HepG2 (cell line): ENCODE results near the gene SIX4. TPM values are rescaled to one million over a fixed set of nuclear protein-coding genes. Genes with fewer than 3 reads are reported as not detected.

Experiments used
- AGO1 ChIP-seq: fragments of 200-400 bp; formaldehyde crosslinking; IDR thresholded peaks from 2 replicates; pipeline ENCODE4 v1.6.1; 2017; ENCODE audit warnings: mild to moderate bottlenecking, low read depth, low read length, moderate library complexity; ENCODE audit not compliant: poor library complexity, severe bottlenecking
- AHR ChIP-seq: IDR thresholded peaks from 2 replicates; pipeline ENCODE4 v1.6.1; 2018; ENCODE audit warnings: missing genetic modification reagents, missing compliant biosample characterization
- DMAP1 ChIP-seq: IDR thresholded peaks from 2 replicates; pipeline ENCODE4 v1.6.1; 2016
- ETV5 ChIP-seq: IDR thresholded peaks from 2 replicates; pipeline ENCODE4 v1.6.1; 2018; ENCODE audit warnings: missing biosample characterization, missing genetic modification reagents, inconsistent platforms, borderline replicate concordance
- FOSL1 ChIP-seq: sonication (generic); formaldehyde crosslinking; IDR thresholded peaks from 2 replicates; pipeline ENCODE4 v1.9.0; 2021; ENCODE audit warnings: missing genetic modification reagents, borderline replicate concordance
- FOXJ3 ChIP-seq: sonication (generic); formaldehyde crosslinking; IDR thresholded peaks from 2 replicates; pipeline ENCODE4 v1.4.0; 2020; ENCODE audit warnings: missing genetic modification reagents, mild to moderate bottlenecking, borderline replicate concordance
- GABPA ChIP-seq, 2 experiments: IDR thresholded peaks; 2 replicates each; pipeline ENCODE4 v1.6.1; 2011 to 2016; ENCODE audit warnings: low read depth in 2 of 2, low read length in 1 of 2, missing biosample characterization in 1 of 2, missing genetic modification characterization in 1 of 2
- GFI1 ChIP-seq: sonication (generic); formaldehyde crosslinking; IDR thresholded peaks from 2 replicates; pipeline ENCODE4 v1.5.0; 2020; ENCODE audit warnings: missing genetic modification reagents, mild to moderate bottlenecking, borderline replicate concordance
- KLF15 ChIP-seq: sonication (generic); formaldehyde crosslinking; IDR thresholded peaks from 2 replicates; pipeline ENCODE4 v1.8.1; 2023; ENCODE audit warnings: borderline replicate concordance, mild to moderate bottlenecking, inconsistent platforms, missing genetic modification reagents, mixed read lengths
- ONECUT2 ChIP-seq: sonication (generic); formaldehyde crosslinking; IDR thresholded peaks from 2 replicates; pipeline ENCODE4 v1.4.0; 2020; ENCODE audit warnings: missing genetic modification reagents
- PHB2 ChIP-seq: fragments of 450-650 bp; IDR thresholded peaks from 2 replicates; pipeline ENCODE4 v1.6.1; 2018; ENCODE audit not compliant: partially characterized antibody
- RBFOX2 ChIP-seq: fragments of 200-400 bp; formaldehyde crosslinking; IDR thresholded peaks from 2 replicates; pipeline ENCODE4 v1.6.1; 2017; ENCODE audit warnings: low read depth, mild to moderate bottlenecking, low read length
- RNF219 ChIP-seq: sonication (generic); formaldehyde crosslinking; IDR thresholded peaks from 2 replicates; pipeline ENCODE4 v1.5.0; 2020; ENCODE audit warnings: mild to moderate bottlenecking, missing genetic modification reagents
- SAP130 ChIP-seq: IDR thresholded peaks from 2 replicates; pipeline ENCODE4 v1.6.1; 2016; ENCODE audit warnings: low read depth
- SIX1 ChIP-seq: sonication (generic); formaldehyde crosslinking; IDR thresholded peaks from 2 replicates; pipeline ENCODE4 v1.4.0; 2020; ENCODE audit warnings: missing genetic modification reagents, borderline replicate concordance
- SMARCC2 ChIP-seq: fragments of 450-650 bp; IDR thresholded peaks from 2 replicates; pipeline ENCODE4 v1.6.1; 2017; ENCODE audit warnings: antibody characterized with exemption, mild to moderate bottlenecking
- SUZ12 ChIP-seq: fragments of 150-350 bp; IDR thresholded peaks from 2 replicates; pipeline ENCODE4 v1.6.1; 2014; ENCODE audit warnings: low read depth, low read length
- THYN1 ChIP-seq: sonication (generic); formaldehyde crosslinking; IDR thresholded peaks from 2 replicates; pipeline ENCODE4 v1.8.1; 2023; ENCODE audit warnings: low read depth, mild to moderate bottlenecking, moderate library complexity, missing genetic modification reagents, borderline replicate concordance
- TOE1 ChIP-seq: sonication (generic); formaldehyde crosslinking; IDR thresholded peaks from 2 replicates; pipeline ENCODE4 v1.4.0; 2020; ENCODE audit warnings: mild to moderate bottlenecking, missing genetic modification reagents
- WIZ ChIP-seq: sonication (generic); formaldehyde crosslinking; IDR thresholded peaks from 2 replicates; pipeline ENCODE4 v1.5.1; 2020; ENCODE audit warnings: mild to moderate bottlenecking, missing genetic modification reagents
- ZFAT ChIP-seq: sonication (generic); formaldehyde crosslinking; conservative IDR thresholded peaks from 2 replicates; pipeline ENCODE4 v1.8.1; 2023; ENCODE audit warnings: missing genetic modification reagents, inconsistent platforms
- ZNF33A ChIP-seq: sonication (generic); formaldehyde crosslinking; IDR thresholded peaks from 2 replicates; pipeline ENCODE4 v1.5.1; 2020; ENCODE audit warnings: missing genetic modification reagents, mild to moderate bottlenecking, moderate library complexity, borderline replicate concordance
- ZNF513 ChIP-seq: sonication (generic); formaldehyde crosslinking; conservative IDR thresholded peaks from 2 replicates; pipeline ENCODE4 v1.5.0; 2020; ENCODE audit warnings: missing genetic modification reagents
- ZNF678 ChIP-seq: sonication (generic); formaldehyde crosslinking; IDR thresholded peaks from 2 replicates; pipeline ENCODE4 v1.4.0; 2020; ENCODE audit warnings: mild to moderate bottlenecking, missing genetic modification reagents
- ZNF839 ChIP-seq: sonication (generic); formaldehyde crosslinking; IDR thresholded peaks from 2 replicates; pipeline ENCODE4 v1.4.0; 2020; ENCODE audit warnings: missing genetic modification reagents, mild to moderate bottlenecking, borderline replicate concordance
- ZNF883 ChIP-seq: sonication (generic); formaldehyde crosslinking; IDR thresholded peaks from 2 replicates; pipeline ENCODE4 v1.5.1; 2020; ENCODE audit warnings: mild to moderate bottlenecking, missing genetic modification reagents; ENCODE audit errors: not compliant biosample characterization
- polyA plus RNA-seq, 8 experiments: library from polyadenylated mRNA; depleted of rRNA in 3 of 8; stranded (reverse) in 7 of 8; unstranded in 1 of 8; fragments of >200 nt; fragmentation: Illumina TruSeq in 4 of 8; extraction: Trizol in 4 of 8; gene quantifications; 2 replicates each; pipeline versions ENCODE4 v1.2.1 to v1.2.3, GENCODE V29; 2011 to 2016; ENCODE audit warnings: low read depth in 4 of 8, missing spikeins in 1 of 8, mixed read lengths in 1 of 8; ENCODE audit not compliant: insufficient read depth in 1 of 8
- total RNA-seq, 5 experiments: library from RNA; depleted of rRNA; stranded (reverse); fragments of >200 nt; fragmentation: Illumina TruSeq; extraction: Trizol; gene quantifications; 2 replicates each; pipeline ENCODE4 v1.2.3, GENCODE V29; 2016; ENCODE audit warnings: low read depth in 1 of 5
- TF ChIP-seq, protein P1 (sequence below): sonication (generic); formaldehyde crosslinking; IDR thresholded peaks from 2 replicates; pipeline ENCODE4 v1.4.0; 2020; ENCODE audit warnings: mild to moderate bottlenecking, missing genetic modification reagents

Gene SIX4
- total and polyA plus RNA-seq, 2 of the 13 experiments (the other 11 are each of a cell fraction or from before 2014, with no cell fraction given): 5.0 to 6.0 TPM

DNA sequence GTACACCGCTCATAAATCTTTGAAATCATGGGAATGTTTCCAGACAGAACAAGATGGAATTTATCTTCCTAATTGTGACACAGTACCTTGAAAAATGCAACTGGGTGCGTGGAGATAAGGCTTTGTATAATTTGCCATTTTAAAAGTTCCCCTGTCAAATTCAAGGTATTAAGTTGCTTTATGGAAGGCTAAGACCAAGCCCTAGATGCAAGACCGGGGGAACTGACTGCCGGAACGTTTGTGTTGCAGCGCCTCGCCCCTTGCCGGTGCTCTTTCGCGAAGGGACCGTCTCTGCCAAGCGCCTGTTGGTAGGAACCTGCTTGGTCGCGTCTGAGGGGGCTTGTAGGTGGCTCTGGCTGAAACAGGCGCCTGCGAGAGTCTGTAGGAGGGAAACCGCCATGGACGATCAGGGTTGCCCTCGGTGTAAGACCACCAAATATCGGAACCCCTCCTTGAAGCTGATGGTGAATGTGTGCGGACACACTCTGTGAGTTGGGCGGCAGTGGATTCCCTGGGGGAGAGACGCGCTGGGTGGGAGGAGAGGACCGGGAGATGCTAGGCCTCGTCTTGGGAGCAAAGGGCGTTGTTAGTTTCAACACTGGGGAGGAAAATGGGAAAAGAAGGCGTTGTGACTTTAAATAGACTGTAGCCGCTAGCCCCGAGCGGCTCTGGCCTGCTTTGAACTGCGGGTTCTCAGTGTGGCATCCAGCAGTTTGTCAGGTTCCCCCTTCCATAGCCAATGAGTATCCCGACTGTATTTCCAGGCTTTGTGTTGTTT, 10.5 kb upstream of the SIX4 start, which contains the start of gene MNAT1 (continued):
- no peak for TF ChIP-seq ZNF33A (CRISPR knock-in tag)
- TF ChIP-seq ZNF513 (CRISPR knock-in tag): no peak
- TF ChIP-seq WIZ (CRISPR knock-in tag): 0 out of 2 replicates have a peak, but pooled peaks have one; percentile 28
- TF ChIP-seq SMARCC2: no peak
- TF ChIP-seq FOSL1: no peak
- no peak for TF ChIP-seq THYN1 (CRISPR knock-in tag)
- TF ChIP-seq SUZ12: no peak
- TF ChIP-seq KLF15: no peak
- TF ChIP-seq ZNF839 (CRISPR knock-in tag): no peak
- 0 out of 2 replicates have a peak, but pooled peaks have one; percentile 24 for TF ChIP-seq ONECUT2 (CRISPR knock-in tag)
- TF ChIP-seq ZNF883 (CRISPR knock-in tag): peak; percentile 48
- 0 out of 2 replicates have a peak, but pooled peaks have one; percentile 67 for TF ChIP-seq RNF219 (CRISPR knock-in tag)
- TF ChIP-seq ZNF678: no peak
- TF ChIP-seq ETV5 (CRISPR knock-in tag): peak; percentile 66
- no peak for TF ChIP-seq TOE1
- TF ChIP-seq AHR (CRISPR knock-in tag): peak; percentile 86
- peak; percentile 95 for TF ChIP-seq DMAP1 (CRISPR knock-in tag)
- no peak for TF ChIP-seq PHB2
- TF ChIP-seq SAP130 (CRISPR knock-in tag): peak; percentile 95
- no peak for TF ChIP-seq FOXJ3 (CRISPR knock-in tag)
- TF ChIP-seq SIX1: 0 out of 2 replicates have a peak, but pooled peaks have one; percentile 37
- TF ChIP-seq GFI1 (CRISPR knock-in tag): peak; percentile 67; the same call in 1 of the 2 replicates
- TF ChIP-seq ZFAT: 0 out of 2 replicates have a peak, but pooled peaks have one; percentile 57
- TF ChIP-seq GABPA (IDR thresholded peaks at IDR 0.05; ENCODE audit: low read depth, low read length): peak; percentile 64
- peak; percentile 88 for TF ChIP-seq GABPA (CRISPR knock-in tag; IDR thresholded peaks at IDR 0.05; ENCODE audit: low read depth)
- peak; percentile 52; the same call in 1 of the 2 replicates for TF ChIP-seq RBFOX2
- TF ChIP-seq AGO1: no peak
- TF ChIP-seq, protein P1, sequence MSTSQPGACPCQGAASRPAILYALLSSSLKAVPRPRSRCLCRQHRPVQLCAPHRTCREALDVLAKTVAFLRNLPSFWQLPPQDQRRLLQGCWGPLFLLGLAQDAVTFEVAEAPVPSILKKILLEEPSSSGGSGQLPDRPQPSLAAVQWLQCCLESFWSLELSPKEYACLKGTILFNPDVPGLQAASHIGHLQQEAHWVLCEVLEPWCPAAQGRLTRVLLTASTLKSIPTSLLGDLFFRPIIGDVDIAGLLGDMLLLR (CRISPR knock-in tag): no peak; the same call in 1 of the 2 replicates
